ENCODE results near the gene KIF4A. TPM values are rescaled to one million over a fixed set of nuclear protein-coding genes. Genes with fewer than 3 reads are reported as not detected.
A peak's percentile ranks its signal among the peaks of the same experiment; 100 is the strongest.
"Not testable (repeated sequence)": the region's sequence is repeated elsewhere in the genome, so short reads cannot be mapped to it uniquely, and the experiment has no call there.

KIF4A gene, protein sequence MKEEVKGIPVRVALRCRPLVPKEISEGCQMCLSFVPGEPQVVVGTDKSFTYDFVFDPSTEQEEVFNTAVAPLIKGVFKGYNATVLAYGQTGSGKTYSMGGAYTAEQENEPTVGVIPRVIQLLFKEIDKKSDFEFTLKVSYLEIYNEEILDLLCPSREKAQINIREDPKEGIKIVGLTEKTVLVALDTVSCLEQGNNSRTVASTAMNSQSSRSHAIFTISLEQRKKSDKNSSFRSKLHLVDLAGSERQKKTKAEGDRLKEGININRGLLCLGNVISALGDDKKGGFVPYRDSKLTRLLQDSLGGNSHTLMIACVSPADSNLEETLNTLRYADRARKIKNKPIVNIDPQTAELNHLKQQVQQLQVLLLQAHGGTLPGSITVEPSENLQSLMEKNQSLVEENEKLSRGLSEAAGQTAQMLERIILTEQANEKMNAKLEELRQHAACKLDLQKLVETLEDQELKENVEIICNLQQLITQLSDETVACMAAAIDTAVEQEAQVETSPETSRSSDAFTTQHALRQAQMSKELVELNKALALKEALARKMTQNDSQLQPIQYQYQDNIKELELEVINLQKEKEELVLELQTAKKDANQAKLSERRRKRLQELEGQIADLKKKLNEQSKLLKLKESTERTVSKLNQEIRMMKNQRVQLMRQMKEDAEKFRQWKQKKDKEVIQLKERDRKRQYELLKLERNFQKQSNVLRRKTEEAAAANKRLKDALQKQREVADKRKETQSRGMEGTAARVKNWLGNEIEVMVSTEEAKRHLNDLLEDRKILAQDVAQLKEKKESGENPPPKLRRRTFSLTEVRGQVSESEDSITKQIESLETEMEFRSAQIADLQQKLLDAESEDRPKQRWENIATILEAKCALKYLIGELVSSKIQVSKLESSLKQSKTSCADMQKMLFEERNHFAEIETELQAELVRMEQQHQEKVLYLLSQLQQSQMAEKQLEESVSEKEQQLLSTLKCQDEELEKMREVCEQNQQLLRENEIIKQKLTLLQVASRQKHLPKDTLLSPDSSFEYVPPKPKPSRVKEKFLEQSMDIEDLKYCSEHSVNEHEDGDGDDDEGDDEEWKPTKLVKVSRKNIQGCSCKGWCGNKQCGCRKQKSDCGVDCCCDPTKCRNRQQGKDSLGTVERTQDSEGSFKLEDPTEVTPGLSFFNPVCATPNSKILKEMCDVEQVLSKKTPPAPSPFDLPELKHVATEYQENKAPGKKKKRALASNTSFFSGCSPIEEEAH
- 10 to 100 TPM; 33.3 to 34.0 TPM for total RNA-seq

DNA sequence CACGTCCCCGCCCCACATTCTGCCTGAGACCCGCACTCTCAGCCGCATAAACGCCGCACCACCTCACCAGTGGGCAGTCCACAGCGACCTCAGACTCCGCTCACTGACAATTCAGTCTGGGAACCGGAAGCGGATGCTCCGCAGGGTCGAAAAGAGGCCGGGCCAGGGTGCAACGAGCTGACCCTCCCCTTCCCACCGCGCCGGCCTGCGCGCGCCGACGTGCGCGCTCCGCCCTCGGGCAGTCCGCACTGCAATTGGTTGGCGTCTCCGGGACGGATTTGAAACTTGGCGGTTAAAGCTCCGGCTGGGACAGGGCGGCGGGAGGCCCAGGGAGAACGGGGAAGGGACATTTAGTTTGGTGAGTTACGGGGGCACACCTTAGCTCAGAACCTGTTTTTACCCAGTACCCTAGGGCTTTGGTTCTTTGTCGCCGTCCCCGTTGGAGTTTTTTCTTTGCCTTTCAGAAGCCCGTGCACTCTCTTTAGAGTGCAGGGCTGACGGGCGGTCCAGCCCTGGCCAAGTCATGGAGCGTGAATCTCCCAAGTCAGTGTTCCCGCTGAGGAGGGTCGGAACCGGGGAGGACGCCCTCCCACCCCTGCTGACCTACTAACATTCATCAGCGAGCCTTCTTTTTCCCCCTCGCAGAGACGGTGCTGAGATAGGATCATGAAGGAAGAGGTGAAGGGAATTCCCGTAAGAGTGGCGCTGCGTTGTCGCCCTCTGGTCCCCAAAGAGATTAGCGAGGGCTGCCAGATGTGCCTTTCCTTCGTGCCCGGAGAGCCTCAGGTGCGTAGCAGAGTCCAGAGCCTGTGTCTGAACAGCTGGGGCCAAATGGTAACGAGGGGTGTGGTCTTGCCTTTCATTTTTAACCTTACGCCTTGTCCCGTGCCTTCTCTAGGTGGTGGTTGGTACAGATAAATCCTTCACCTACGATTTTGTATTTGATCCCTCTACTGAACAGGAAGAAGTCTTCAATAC, at the start of gene KIF4A, which contains the start of gene PDZD11:
KIF4A (plus strand) TSS at position 312 of the 978 bp plus-strand sequence; CDS start at position 667, 355 bp downstream.
PDZD11 (minus strand) TSS at position 135 of the 978 bp plus-strand sequence. CDS start 586 bp downstream, outside the sequence.
- Mint-ChIP-seq H3K27me3 (no peaks in the 10 kb centered on the region), H3K4me1 (peaks cover 33% of the 10 kb centered on the region), H3K27ac (peak within 1 kb of the TSS; percentile 85), H3K4me3 (peak within 1 kb of the TSS; percentile 89), H3K36me3 (ENCODE audit: low read depth) (peaks cover 32% of the 10 kb centered on the region), H3K9me3 (no peaks in the 10 kb centered on the region)
- ChIA-PET POLR2A (interaction anchor here (0.6 to 2.0 kb wide), 10 partner anchors 10 to 1987 kb away, joined by 3 to 10 read pairs (median 3); partner anchors contain the start of genes IGBP1 and RPS4X), CTCF (interaction anchor here (0.6 to 3.1 kb wide), 7 partner anchors 10 to 375 kb away, joined by 3 to 11 read pairs (median 4); partner anchors contain the start of gene IGBP1)
- DNase-seq: peak; percentile 88

DNA sequence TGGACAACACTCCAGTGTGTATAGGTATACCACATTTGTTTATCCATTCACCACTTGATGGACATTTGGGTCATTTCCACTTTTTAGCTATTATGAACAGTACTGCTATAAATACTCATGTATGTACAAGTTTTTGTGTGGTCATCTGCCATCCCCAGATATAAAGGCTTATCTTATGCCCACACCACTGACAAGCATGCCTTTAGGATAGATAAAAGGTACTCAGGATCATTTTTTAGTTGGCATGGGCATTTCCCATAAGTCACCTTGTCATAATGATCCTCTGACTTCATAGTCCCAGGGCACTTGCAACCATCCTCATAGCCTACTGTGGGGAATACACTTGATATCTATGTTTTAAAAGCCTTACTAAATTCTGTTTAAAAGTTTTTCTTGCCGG, 49.2 kb upstream of the KIF4A start:
- no peak overlapping the region for H3K4me3 Mint-ChIP-seq
- CTCF ChIA-PET: no interaction called here
- POLR2A ChIA-PET: no interaction called here

DNA sequence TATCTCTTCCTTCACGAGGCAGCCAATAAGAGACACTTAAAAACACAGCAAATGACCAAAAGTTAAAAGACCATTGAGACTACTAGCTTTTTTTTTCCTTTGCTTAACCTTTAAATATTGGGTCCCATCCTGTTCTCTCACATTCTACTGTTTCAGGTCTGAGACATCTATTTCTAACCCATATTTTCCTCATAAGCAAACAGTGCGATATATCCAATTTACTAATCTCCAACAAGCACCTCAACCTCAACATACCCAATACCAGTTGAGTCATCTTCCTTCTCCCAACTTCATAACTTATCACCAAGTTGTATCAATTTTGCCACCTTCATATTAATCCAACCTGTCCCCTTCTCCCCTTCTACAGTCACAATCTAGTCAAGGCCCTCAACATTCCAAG, 48.4 kb upstream of the KIF4A start:
- Mint-ChIP-seq H3K9me3 (no peaks in the 10 kb centered on the region), H3K27ac (no peak overlapping the region), H3K4me1 (peaks cover 10% of the 10 kb centered on the region), H3K36me3 (ENCODE audit: low read depth) (no peaks in the 10 kb centered on the region), H3K27me3 (no peaks in the 10 kb centered on the region), H3K4me3 (no peak overlapping the region)
- ChIA-PET POLR2A (no interaction called here), CTCF (no interaction called here)
- DNase-seq: no peak

More for the DNA sequence above, 49.2 kb upstream of the KIF4A start:
- no peak for DNase-seq
- peaks cover 10% of the 10 kb centered on the region for H3K4me1 Mint-ChIP-seq
- H3K36me3 Mint-ChIP-seq (ENCODE audit: low read depth): no peaks in the 10 kb centered on the region
- H3K9me3 Mint-ChIP-seq: no peaks in the 10 kb centered on the region
- H3K27ac Mint-ChIP-seq: no peak overlapping the region
- H3K27me3 Mint-ChIP-seq: no peaks in the 10 kb centered on the region

DNA sequence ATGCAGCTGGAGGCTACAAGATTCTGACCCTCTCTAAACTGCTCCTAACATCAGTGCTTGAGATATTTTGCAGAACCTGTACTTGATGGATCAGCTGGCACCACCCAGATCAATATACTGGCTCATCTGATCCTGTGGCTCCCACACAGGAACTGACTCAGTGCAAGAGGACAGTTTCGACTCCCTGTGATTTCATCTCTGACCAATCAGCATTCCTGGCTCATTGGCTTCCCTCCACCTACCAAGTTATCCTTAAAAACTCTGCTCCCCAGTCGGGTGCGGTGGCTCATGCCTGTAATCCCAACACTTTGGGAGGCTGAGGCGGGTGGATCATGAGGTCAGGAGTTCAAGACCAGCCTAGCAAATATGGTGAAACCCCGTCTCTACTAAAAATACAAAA, 46.3 kb upstream of the KIF4A start:
- POLR2A ChIA-PET; CTCF ChIA-PET; H3K4me1 Mint-ChIP-seq; H3K36me3 Mint-ChIP-seq (ENCODE audit: low read depth); H3K4me3 Mint-ChIP-seq; H3K9me3 Mint-ChIP-seq; H3K27ac Mint-ChIP-seq; DNase-seq; H3K27me3 Mint-ChIP-seq: not testable (repeated sequence)

DNA sequence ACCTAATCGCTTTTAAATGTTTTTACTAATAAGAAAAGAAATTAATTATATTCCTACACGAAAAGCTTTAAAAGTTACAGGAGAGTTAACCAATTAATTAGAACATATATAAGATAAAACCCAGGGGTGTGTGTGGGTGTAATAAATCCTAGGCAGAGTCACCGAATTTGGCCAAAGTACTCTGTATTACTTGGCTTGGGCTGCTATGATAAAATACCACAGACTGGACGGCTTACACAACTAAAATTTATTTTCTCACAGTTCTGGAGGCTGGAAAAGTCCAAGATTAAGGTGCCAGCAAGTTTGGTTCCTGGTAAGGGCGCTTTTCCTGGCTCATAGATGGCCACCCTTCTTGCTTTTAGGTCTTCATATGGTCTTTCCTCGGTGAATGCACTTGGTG, 45.0 kb upstream of the KIF4A start:
- H3K4me1 Mint-ChIP-seq: peaks cover 10% of the 10 kb centered on the region
- ChIA-PET POLR2A (no interaction called here), CTCF (no interaction called here)
- no peak for DNase-seq
- H3K4me3 Mint-ChIP-seq: no peak overlapping the region
- no peaks in the 10 kb centered on the region for H3K27me3 Mint-ChIP-seq
- no peak overlapping the region for H3K27ac Mint-ChIP-seq
- no peaks in the 10 kb centered on the region for H3K9me3 Mint-ChIP-seq
- no peaks in the 10 kb centered on the region for H3K36me3 Mint-ChIP-seq (ENCODE audit: low read depth)

DNA sequence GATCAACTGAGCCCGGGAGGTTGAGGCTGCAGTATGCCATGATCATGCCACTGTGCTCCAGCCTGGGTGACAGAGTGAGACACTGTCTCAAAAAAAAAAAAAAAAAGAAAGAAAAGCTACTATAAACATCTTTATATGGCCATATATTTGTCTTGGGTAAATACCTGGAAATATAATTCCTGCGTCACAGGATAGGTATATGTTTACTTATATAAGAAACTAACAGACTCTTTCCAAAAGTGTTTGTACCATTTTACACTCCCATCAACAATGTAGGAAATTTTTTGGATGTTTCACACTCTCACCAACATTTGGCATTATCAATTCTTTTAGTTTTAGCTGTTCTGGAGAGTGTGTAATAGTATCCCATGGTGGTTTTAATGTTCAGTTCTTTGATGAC, 42.7 kb upstream of the KIF4A start:
- no peak overlapping the region for H3K4me3 Mint-ChIP-seq
- no peaks in the 10 kb centered on the region for H3K27me3 Mint-ChIP-seq
- no peak for DNase-seq
- no peaks in the 10 kb centered on the region for H3K36me3 Mint-ChIP-seq (ENCODE audit: low read depth)
- CTCF ChIA-PET: no interaction called here
- H3K27ac Mint-ChIP-seq: no peak overlapping the region
- POLR2A ChIA-PET: no interaction called here
- no peaks in the 10 kb centered on the region for H3K9me3 Mint-ChIP-seq
- peaks cover 10% of the 10 kb centered on the region for H3K4me1 Mint-ChIP-seq

DNA sequence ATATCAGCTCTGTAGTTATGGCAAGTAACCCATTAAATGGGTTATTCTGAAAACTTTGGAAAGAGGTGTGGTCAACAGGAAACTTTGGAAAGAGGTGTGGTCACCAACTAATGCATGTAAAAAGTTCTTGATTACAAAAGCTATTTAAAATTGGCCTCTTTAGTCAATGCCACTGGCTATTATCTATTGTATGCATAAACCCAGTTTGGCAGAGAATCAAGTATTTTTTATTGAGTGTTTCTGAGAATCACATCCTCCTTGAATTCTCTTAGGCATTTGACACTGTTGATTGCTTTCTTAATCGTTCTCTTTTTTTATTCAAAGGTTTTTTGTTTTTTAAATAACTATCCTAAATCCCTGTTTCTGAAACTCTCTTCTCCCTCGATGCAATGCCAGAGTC, 37.4 kb upstream of the KIF4A start:
- Mint-ChIP-seq H3K4me3 (no peak overlapping the region), H3K27ac (no peak overlapping the region), H3K36me3 (ENCODE audit: low read depth) (no peaks in the 10 kb centered on the region), H3K4me1 (peaks cover 15% of the 10 kb centered on the region), H3K9me3 (no peaks in the 10 kb centered on the region), H3K27me3 (no peaks in the 10 kb centered on the region)
- POLR2A ChIA-PET: no interaction called here
- DNase-seq: no peak
- CTCF ChIA-PET: no interaction called here

DNA sequence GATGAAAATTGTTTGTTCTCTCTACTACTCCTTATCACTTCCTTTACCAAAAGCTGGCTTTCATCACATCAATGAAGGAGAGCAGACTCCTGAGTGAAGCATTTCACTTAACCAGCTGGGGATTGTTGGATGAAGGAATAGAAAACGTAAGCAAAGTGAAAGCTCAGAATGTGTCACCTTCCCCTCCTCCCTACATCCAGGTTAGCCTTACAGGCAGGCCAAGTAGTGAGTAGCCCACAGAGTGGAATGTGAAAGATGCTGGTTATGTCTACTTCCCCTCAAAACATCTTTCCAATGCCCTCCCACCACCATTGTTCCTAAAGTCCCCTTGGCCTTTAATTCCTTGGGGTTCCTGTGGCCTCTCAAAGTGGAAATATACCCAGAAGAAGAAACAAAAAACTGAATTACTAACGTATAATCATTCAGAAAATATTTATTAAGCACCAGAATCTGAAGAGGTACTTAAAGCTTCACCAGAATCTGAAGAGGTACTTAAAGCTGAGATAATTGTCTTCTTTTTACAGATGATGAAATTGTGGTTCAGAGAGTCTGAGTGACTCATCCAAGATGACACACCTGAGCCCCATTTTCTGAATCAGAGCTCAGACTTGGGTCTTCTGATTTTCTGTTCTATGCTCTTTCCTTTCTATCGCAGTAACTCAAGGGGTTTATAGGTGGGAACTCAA, 36.4 kb upstream of the KIF4A start:
- H3K9me3 Mint-ChIP-seq: no peaks in the 10 kb centered on the region
- H3K27ac Mint-ChIP-seq: no peak overlapping the region
- CTCF ChIA-PET: no interaction called here
- H3K4me3 Mint-ChIP-seq: no peak overlapping the region
- no peak for DNase-seq
- H3K4me1 Mint-ChIP-seq: peaks cover 17% of the 10 kb centered on the region
- H3K36me3 Mint-ChIP-seq (ENCODE audit: low read depth): no peaks in the 10 kb centered on the region
- no peaks in the 10 kb centered on the region for H3K27me3 Mint-ChIP-seq
- POLR2A ChIA-PET: no interaction called here

DNA sequence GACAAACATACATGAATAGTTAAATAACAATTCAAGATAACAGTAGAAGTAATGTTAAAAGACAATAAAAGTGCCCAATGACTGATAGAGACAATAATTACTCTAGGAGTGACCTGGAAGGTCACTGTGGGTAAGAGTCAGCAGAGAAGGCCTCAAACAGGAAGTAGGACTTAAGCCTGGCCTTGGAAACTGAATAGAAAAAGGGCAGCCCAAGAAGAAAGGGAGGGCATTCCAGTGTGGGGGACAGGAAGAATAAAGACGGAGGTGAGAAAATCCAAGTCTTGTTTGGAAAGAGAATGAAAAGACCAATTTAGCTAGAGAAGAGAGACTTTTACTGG, 35.9 kb upstream of the KIF4A start:
- Mint-ChIP-seq H3K27ac (no peak overlapping the region), H3K27me3 (no peaks in the 10 kb centered on the region), H3K4me3 (no peak overlapping the region), H3K4me1 (peaks cover 17% of the 10 kb centered on the region), H3K9me3 (no peaks in the 10 kb centered on the region), H3K36me3 (ENCODE audit: low read depth) (no peaks in the 10 kb centered on the region)
- POLR2A ChIA-PET: no interaction called here
- no peak for DNase-seq
- CTCF ChIA-PET: no interaction called here

DNA sequence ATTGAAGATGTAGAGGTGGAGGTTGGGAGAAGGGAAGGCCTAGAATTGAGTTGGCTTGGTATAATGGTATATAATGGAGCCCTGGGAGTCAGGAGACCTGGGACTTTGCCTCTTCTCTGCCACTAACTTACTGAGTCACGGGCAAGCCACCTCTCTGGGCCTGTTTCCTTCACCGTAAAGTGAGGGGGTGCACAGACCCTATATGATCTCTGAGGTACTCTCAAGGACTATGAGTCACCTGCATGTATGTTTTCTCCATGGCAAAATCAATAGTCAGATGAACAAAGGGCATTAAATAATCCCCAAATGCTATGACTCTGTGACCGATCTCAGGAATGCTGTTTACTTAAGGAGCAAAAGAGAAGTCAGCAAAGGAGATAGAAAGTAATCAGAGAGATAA, 35.0 kb upstream of the KIF4A start:
- ChIA-PET POLR2A (no interaction called here), CTCF (no interaction called here)
- no peaks in the 10 kb centered on the region for H3K27me3 Mint-ChIP-seq
- no peak overlapping the region for H3K4me3 Mint-ChIP-seq
- H3K27ac Mint-ChIP-seq: no peak overlapping the region
- no peaks in the 10 kb centered on the region for H3K36me3 Mint-ChIP-seq (ENCODE audit: low read depth)
- no peak for DNase-seq
- no peaks in the 10 kb centered on the region for H3K9me3 Mint-ChIP-seq
- H3K4me1 Mint-ChIP-seq: peaks cover 17% of the 10 kb centered on the region

DNA sequence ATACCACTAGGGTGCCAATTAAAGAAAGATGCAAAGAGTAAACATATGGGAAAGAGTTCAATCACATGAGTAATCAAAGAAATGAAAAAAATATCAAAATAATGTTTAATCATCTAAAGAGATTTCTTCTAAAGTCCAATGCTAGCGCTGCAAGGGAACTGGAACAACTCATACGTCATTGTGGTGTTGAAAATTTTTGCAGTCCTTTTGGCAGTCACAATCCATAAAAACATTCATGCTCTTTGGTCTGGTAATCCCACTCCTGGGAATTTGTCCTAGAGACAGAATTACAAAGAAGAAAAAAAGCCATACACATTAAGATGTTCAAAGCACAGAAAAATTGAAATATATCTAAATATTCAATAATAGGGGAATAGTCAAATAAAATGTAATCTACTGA, 34.5 kb upstream of the KIF4A start:
- Mint-ChIP-seq H3K4me3 (no peak overlapping the region), H3K36me3 (ENCODE audit: low read depth) (no peaks in the 10 kb centered on the region), H3K27me3 (no peaks in the 10 kb centered on the region), H3K27ac (no peak overlapping the region), H3K4me1 (peaks cover 17% of the 10 kb centered on the region), H3K9me3 (no peaks in the 10 kb centered on the region)
- DNase-seq: no peak
- CTCF ChIA-PET: no interaction called here
- POLR2A ChIA-PET: no interaction called here

All from activated CD4-positive, alpha-beta memory T cell treated with anti-CD3 and anti-CD28 coated beads, Interleukin-2, amount 10 ng/mL, durations not matched to agents 7 days and 5 days (primary cell).